Hematopoietic multipotent progenitor cell treated with erythropoietin and hydrocortisone succinate and interleukin-3 and kit ligand, for 17 days (in vitro differentiated cells): ENCODE results near the gene TSHZ1.

ENCODE experiments used
- DNase-seq: peaks from one replicate; pipeline ENCODE4 v3.0.0-alpha.2; 2015; ENCODE audit warnings: low spot score

Gene TSHZ1

DNA sequence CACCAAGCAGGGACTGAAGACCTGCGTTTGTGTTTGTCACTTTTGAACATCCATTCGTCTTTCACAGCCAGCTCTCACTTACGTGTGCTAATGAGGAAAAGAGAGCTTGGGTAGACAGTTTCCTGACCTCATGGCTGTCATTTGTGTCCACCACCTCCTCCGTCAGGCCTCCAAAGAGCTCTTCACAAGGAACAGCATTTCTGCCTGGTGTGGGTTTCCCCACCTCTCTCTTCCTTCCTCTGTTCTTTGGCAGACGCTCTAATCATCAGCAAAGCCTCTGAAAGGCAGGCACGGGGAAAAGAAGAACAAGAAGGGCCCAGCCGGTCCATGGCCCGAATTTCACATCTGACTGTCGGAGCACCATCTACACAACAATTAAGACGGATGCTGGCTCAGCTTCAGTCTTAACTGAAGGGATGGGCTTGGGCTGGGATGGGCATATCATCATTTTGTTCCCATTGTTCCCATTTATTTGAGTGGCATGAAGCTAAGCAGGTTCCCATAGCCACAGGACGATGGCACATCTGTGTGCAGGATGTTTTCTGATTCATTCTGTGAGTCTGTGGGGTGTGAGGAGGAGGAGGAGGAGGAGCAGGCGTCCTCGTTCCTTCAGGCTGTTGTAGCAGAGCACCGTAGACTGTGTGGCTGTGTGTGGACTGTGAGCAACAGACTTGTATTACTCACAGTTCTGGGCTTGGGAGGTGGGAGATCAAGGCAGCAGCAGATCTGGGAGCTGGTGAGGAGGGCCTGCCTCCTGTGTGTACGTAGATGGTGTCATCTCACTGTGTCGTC lies 66.4 kb downstream of the TSHZ1 start:
- DNase-seq = no peak

DNA sequence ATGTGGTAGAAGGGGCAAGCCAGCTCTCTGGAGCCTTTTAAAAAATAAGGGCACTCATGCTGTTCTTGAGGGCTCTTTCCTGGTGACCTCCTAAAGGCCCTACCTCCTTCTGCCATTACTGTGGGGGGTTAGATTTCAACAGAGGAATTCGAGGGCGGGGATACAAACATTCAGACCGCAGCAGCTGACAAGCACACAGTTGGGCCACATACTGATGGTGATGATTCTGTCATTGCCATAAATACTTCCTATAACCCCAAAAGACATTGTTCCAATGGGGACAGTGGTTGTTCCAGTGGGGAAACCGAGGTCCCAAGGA lies 67.0 kb downstream of the TSHZ1 start:
- DNase-seq = no peak

DNA sequence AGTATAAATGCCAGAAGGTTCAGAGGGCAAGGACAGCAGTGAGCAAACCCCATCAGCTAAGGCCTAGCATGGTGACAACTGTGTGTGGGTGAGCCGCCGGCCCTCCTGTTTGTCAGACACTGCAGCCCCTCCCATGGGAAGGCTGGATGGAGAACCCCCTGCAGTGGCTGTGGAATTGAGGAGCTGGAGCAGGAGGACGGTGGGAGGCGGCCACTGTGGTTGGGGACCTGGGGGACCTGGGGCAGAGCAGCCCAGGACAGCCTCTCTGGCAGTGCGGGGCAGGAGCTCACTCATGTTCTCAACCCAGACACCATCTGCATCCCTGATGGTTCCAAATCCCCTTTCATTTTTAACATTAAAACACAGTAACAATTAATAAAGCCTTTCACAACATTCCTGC lies 68.8 kb downstream of the TSHZ1 start:
- no peak for DNase-seq

DNA sequence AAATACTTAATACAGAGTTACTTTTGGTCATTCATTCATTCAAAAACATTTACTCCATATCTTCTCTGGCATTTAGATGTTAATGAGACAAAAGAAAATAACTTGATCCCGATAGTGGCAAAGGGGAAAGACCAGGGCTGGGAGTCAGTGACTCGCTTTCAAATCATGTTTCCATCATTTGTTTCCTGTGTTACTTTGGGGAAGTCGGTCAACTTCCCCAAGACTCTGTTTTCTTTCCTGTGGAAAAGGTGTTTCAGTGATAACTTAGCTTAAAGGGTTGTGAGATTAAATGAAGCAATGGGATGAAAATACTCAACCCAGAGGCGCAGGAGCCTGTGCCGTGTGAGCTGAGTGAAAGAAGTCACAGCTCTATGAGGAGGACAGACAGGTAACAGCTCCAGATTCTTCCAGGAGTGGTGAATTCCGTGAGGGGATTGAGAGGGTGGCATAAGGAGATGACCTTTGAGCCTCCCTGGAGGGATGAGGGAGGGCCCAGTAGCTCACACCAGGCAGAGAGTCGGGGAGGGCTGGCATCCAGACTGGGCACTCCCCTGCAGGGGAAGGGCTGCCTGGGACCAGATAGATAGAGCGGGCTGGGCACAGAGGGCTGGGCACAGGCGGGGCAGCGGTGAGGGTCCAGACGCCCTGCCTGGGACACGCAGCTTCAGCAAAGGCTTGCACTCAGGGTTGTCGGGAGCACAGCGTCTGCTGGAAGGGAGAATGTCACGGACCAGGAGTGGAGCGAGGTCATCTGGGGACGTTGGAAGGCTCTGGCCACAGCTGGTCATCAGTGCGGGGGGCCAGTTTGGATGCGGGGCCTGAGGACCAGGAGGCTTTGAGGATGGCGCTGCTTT lies 70.1 kb downstream of the TSHZ1 start:
- peak; percentile 13 for DNase-seq

DNA sequence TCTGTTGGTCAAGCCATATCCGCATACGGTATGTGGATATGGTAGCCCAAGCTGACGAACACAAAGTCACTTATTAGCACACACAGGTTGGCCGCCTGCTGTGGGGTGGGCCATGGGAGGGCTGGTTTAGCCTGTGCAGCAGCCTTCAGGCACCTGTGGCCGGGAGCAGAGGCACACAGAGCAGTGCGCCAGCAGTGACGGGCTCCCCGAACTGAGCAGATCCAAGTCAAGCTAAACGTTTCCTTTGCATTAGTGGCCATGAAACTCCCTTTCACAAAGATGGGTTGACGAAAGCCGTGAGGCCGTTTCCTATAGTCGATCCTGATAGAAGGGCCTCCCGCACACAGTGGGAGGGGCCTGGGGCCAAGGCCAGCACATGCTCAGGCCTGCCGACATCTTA lies 72.1 kb downstream of the TSHZ1 start:
- DNase-seq = no peak

DNA sequence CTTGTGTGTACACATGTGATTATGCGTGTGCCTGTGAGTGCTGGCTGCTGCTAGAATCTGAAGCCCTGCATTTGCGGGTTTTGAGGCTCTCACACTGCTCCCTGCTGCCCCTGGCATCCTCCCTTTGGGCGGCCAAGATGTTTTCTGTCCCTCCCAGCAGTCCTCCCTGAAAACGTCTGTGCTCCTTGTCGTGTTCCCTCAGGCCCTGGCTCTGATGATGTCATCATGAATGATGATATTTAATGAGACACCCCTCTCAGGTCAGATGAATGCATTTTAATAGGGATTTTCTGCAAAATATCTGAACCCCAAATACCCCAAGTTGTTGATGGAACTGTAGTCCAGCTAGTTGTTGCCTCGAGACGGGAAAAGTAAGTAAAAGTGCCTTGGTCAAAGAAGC lies 73.1 kb downstream of the TSHZ1 start:
- no peak for DNase-seq

DNA sequence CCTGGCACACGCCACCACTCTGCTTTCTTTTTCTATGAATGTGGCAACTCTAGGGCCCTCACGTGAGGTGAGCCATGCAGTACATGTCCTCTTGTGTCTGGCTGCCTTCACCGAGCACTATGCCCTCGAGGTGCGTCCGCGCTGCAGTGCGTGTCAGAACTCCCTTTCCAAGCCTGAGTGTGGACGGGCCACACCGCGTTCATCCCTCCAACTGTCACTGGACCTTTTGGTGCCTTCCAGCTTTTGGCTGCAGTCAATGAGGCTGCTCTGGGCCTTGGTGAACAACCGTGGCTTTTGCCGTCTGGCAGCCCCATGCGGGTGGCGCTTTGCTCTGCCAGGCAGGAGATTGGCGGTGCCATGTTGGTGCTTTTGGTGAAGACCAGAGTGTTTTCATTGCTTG lies 74.0 kb downstream of the TSHZ1 start:
- no peak for DNase-seq

DNA sequence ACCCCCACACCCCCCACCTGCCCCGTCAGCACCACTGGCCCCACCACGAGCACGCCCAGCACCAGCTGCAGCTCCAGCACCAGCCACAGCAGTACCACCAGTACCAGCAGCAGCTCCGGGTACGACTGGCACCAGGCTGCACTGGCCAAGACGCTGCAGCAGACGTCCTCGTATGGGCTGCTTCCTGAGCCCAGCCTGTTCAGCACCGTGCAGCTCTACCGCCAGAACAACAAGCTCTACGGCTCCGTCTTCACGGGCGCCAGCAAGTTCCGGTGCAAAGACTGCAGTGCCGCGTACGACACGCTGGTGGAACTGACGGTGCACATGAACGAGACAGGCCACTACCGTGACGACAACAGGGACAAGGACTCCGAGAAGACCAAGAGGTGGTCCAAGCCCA lies 75.3 kb downstream of the TSHZ1 start:
- no peak for DNase-seq

DNA sequence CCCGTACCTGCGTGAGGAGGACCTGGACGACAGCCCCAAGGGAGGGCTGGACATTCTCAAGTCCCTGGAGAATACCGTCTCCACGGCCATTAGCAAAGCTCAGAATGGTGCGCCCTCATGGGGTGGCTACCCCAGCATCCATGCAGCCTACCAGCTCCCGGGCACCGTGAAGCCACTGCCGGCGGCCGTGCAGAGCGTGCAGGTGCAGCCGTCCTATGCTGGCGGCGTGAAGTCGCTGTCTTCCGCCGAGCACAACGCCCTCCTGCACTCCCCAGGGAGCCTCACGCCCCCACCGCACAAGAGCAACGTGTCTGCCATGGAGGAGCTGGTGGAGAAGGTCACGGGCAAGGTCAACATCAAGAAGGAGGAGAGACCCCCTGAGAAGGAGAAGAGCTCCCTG lies 76.4 kb downstream of the TSHZ1 start:
- no peak for DNase-seq

DNA sequence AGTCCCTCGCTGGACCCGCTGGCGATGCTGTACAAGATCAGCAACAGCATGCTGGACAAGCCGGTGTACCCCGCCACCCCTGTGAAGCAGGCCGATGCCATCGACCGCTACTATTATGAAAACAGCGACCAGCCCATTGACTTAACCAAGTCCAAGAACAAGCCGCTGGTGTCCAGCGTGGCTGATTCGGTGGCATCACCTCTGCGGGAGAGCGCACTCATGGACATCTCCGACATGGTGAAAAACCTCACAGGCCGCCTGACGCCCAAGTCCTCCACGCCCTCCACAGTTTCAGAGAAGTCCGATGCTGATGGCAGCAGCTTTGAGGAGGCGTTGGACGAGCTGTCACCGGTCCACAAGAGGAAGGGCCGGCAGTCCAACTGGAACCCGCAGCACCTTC lies 77.1 kb downstream of the TSHZ1 start:
- DNase-seq = no peak

DNA sequence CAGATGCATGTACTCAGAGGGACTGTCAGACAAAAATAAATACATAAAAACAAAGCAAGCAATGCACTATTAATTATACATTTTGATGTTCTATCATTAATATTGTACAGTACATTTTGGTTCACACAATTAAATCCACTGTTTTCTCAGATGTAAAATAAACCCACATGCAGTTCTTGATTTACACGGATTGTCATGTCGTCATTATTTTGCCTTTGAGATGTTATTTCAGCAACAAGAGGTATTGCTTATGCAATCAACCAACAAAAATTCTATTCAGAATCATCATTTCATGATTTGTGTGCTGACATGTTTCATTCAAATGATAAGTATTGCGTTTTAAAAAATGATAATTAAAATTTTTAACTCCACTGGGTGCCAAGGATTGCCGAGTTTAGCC lies 79.2 kb downstream of the TSHZ1 start:
- no peak for DNase-seq

DNA sequence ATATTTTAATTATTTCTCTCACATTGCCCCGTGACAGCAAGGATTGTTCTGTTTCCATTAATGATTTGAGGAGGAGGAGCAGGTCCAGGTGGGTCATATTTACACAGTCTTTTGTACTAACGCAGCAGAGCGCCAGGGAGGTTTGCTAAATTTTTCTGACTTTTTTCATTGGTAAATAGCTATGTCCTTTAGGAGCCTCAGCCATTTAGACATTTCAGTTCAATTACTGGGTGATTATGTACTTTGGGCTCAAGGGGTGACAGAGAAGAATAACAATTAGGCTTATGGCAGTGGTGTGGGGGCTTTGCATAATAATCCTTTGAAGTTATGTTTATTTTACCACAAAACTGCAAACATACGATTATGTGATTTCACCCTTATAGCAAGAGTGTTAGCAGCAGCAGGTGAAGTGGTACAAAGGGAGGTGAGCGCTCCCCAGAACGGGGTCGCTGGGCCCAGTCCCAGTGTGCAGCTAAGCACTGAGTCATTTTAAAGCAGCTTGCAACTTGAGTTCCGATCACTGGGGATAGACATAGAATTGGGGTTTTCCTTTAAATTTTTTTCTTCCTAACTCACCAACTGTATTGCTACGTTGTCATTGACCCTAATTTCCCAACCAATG lies 80.3 kb downstream of the TSHZ1 start:
- DNase-seq = no peak

DNA sequence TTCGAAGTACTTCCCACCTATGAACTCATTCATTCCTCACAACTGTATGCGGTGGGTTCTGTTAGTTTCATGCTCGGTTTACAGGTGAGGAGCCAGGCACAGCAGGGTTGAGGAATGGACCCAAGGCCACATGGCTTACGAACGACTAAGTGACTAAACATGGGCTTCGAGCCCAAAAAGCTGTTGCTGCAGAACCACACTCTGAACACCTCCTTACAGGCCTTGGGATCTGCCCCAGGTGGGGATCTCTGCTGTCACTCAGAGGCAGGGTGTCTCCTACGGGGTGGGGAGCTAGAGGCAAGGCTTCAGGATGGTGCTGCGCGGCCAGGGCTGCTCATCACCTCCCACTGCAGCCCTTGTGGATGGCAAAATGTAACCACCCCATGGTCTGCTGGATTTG lies 80.9 kb downstream of the TSHZ1 start:
- no peak for DNase-seq

DNA sequence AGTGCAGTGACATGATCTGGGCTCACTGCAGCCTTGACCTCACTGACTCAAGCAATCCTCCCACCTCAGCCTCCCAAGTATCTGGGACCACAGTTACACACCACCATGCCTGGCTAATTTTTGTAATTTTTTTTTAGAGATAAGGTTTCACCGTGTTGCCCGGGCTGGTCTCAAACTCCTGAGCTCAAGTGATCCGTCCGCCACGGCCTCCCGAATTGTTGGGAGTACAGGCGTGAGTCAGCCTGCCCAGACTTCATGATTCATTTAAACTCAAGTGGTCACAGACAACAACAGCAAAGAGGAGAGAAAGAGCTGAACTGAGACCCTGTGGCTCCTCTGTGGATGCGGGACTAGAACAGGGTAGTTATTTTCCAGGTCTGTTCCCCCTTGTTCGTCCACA lies 83.0 kb downstream of the TSHZ1 start:
- DNase-seq = no peak

DNA sequence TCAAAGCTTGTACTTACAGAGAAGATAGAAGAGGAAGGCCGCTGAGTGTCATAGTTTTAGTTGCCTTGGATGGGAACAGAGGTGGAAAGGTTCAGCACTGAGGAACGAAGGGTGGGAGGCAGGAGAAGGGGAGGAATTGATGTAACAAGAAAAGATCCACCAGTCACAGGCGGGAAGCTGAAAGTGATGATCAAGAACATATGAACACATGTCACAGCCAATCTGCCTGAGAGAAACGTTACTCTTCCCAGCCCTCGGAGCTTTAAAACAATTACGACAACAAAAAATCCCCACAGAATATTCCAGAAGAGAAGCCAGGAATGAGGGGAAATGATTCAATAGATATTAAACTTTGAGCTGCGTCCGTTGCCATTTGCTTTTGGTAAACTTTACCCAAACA lies 87.1 kb downstream of the TSHZ1 start:
- DNase-seq = no peak

DNA sequence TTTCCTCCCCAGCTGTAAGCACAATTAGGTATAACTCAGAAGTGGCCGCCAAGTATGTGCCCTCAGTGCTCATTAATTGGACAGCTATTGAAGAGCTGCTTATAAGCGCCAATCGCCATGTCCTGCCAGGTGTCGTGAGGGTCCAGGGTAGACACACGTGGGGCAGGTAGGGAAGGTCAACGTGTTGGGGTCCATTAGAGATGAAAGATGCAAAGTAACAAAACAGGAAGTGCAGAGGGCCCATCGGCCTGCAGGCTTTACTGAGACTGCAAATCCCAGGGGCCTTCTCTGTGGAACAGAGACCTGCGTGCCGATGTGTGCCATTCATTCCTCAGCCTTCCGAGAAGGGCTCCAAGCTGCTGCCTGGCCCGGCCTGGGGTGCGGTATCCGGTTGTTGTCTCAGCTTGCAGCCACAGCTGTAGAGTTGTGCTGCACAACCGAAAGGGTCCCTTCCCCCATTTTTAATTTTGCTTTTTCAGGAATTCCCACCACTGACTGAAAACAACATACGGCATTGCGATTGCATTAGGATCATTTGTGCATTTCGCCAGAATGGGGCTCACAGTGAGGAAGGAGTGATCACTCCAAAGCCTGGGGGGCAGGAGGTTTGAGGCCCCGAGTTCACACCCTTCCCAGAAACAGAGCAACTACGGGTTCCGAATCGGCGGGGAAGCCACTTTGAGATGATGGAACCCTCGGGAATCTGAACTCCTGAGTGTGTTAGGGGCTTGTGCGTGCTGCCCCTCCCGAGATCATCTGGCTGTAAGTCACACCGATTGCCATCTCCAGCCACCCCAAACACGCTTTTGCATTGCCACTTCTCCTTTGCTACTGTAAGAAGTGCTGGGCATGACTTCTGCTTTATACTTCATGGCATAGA lies 94.3 kb downstream of the TSHZ1 start:
- DNase-seq = no peak

DNA sequence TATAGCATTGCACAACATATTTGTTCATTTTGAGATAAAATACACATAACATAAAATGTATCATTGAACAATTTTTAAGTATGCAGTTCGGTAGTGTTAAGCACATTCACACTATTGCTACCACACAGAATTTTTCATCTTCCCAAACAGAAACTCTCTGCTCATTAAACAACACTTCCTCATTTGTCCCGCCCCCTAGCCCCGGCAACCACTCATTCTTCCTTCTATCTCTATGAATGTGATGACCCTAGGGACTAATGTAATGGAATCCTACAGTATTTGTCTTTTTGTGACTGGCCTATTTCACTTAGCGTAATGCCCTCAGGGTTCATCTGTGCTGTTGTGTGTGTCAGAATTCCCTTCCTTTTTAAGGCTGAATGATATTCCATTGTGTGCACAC lies 95.4 kb downstream of the TSHZ1 start:
- DNase-seq = no peak

DNA sequence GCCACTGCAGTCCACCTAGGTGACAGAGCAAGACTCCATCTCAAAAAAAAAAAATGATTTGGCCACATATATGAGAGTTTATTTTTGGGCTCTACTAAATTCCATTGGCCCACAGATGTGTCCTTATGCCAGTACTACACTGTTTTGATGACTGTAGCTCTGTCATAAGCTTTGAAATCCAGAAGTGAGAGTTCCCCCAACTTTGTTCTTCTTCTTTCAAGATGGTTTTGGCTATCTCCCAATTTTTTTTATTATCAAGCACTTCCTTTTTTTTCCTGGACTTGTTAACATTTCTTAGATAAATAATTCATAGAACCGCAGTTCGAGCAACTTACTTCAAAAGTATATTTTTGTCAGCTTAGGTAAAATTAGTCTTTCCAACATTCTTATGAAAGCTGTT lies 96.9 kb downstream of the TSHZ1 start:
- no peak for DNase-seq

DNA sequence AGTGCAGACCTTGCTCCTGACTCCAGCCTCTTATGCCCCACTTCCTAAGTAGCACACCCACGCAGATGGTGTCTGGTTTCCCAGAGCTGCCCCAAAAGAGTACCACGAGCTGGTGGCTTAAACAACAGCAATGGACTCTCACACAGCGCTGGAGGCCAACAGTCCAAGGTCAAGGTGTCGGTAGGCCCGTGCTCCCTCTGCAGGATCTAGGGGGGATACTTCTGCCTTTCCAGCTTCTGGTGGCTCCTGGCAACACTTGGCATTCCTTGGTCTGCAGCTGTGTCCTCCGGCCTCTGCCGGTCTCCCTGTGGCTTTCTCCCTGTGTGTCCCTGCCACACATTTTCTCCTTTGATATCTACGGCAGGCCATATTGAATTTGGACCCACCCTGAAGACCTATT lies 99.0 kb downstream of the TSHZ1 start:
- no peak for DNase-seq

DNA sequence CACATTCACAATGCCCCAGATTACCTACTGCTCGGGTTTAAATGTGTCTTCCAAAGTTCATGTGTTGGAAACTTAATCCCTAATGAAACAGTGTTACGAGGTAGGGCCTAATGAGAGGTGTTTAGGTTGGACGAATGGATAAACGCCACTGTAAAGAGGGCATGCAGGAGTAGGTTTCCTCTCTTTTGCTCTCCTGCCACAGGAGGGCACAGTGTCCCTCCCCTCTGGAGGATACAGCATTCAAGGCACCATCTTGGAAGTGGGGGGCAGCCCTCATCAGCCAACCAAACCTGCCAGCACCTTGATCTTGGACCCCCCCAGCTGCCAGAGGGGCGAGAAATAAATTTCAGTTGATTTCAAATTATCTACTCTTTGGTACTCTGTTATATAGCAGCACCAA lies 103.5 kb downstream of the TSHZ1 start:
- DNase-seq = no peak

DNA sequence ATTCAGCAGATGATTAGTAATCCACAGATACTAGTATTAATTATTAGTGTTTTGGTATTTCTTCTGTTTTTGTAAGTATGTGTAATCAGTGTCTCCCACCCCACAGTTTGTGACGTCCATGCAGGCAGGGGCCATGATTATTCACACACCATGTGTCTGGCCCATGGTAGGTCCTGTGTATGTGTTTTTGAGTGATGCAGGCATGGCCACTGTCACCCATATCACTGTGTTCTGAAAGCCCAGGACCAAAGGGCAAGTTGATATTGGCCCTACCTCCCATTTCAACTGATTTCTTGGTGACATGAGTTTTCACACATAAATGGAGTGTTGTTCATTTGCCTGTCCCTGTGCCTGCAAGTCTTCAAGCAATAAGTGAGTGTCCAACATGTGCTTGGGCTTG lies 104.0 kb downstream of the TSHZ1 start:
- DNase-seq = no peak

DNA sequence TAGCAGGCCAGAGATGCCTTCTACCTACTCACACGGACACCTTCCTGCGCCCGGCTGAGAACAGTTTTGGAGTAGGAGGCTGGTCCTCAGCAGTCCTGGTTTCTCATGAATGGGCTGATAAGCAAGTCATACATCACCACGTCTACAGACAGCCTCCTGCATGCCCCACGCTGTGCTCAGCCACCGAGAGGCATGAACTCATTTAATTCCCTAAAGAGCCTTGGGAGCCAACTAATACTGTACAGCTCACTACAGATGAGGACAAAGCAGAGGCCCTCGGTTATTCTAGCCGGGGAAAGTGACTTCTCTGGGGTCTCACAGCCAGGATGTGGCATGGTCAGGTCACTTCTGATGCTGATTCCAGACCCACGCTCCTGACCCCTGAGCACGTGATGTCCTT lies 105.6 kb downstream of the TSHZ1 start:
- no peak for DNase-seq
